GM10248 (cell line): ENCODE data around the gene PREX1.

Experiments used
- CTCF ChIA-PET: fragments of 300-600 bp; sonication (Branson Sonifier 250); formaldehyde crosslinking; extraction: SDS; loops from one replicate; lab custom pipeline; 2021; ENCODE audit warnings: antibody characterized with exemption; lab: Yijun Ruan, JAX
- POLR2A ChIA-PET: fragments of 350-650 bp; sonication (Branson Sonifier 250); formaldehyde crosslinking; extraction: SDS; loops from one replicate; lab custom pipeline; 2020; ENCODE audit warnings: antibody characterized with exemption; lab: Yijun Ruan, JAX
- DNase-seq: peaks from one replicate; pipeline ENCODE4 v3.0.0; 2012; ENCODE audit errors: extremely low spot score
- TF ChIP-seq, protein P1 (sequence below): IDR thresholded peaks from 2 replicates; pipeline ENCODE4 v1.5.1; 2012; ENCODE audit warnings: mild to moderate bottlenecking, low read depth; ENCODE audit errors: extremely low read depth, missing control alignments, control extremely low read depth

Gene PREX1

DNA sequence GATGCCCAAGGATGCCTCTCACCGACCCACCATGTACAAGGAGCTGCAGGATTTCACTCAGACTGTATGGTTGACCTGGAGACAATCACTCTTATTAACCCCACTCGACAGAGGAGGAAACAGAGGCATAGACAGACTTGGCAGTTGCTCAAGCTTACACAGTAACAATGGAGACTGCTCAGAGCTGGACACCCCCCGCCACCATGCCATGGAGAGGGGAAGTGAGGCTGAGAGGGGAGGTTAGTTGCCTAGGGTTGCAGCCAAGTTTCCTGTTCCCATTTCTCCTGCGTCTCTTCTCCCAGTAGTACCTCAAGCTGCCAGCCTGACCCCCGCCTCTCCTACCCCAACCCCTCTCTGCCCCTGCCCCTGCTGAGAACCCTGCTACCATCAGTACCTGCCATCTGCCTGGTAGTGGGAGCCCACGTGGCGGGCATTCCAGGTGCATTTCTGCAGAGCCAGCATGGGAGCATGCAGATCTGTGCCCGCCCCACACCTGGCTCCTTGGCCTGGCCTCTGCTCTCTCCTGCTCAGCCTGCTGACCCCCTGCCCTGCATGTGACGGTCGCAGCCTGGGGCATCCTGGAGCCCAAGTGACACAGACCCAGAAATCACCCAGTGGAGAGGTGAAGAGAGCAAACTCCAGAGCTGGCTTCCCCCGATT lies 157.7 kb downstream of the PREX1 start:
- TF ChIP-seq, protein P1, sequence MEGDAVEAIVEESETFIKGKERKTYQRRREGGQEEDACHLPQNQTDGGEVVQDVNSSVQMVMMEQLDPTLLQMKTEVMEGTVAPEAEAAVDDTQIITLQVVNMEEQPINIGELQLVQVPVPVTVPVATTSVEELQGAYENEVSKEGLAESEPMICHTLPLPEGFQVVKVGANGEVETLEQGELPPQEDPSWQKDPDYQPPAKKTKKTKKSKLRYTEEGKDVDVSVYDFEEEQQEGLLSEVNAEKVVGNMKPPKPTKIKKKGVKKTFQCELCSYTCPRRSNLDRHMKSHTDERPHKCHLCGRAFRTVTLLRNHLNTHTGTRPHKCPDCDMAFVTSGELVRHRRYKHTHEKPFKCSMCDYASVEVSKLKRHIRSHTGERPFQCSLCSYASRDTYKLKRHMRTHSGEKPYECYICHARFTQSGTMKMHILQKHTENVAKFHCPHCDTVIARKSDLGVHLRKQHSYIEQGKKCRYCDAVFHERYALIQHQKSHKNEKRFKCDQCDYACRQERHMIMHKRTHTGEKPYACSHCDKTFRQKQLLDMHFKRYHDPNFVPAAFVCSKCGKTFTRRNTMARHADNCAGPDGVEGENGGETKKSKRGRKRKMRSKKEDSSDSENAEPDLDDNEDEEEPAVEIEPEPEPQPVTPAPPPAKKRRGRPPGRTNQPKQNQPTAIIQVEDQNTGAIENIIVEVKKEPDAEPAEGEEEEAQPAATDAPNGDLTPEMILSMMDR: no peak
- POLR2A ChIA-PET: no interaction called here
- DNase-seq: no peak
- CTCF ChIA-PET: interaction anchor here (1.3 to 4.6 kb wide), 2 partner anchors 13 to 14 kb away, joined by 4 to 32 read pairs; no protein-coding TSS in a partner anchor

DNA sequence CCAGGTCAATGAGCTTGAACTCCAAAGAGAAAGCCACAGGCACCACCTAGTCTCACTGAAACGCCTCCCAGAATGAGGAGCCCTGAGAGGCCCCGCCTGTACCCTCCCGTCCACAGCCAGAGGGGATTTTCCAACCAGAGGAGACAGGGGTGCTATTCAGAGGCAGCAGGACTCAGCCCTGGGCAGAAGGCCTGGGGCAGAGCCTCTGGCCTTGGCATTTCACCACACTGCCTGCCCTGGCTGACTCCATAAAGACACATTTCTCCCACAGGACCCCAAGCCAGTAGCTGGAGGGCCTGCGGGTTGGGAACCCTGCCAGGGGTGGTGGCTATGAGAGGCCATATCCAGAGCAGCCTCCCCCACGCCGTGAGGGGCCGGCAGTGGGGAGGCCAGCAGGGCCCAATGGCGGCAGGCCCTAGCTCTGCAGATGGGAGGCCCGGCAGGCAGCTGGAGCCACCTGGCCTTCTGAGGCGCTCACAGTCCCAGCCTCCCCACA lies 159.3 kb downstream of the PREX1 start:
- POLR2A ChIA-PET: interaction anchor here (0.5 kb wide), 1 partner anchor 773 kb away, joined by 4 read pairs; no protein-coding TSS in a partner anchor
- no peak for DNase-seq
- CTCF ChIA-PET: interaction anchor here (2.1 to 4.6 kb wide), 2 partner anchors 11 to 237 kb away, joined by 5 to 32 read pairs; no protein-coding TSS in a partner anchor

GRCh38 chr20:48667889-48668413 lies 159.8 kb downstream of the PREX1 start:
- CTCF ChIA-PET: interaction anchor here (0.9 to 4.6 kb wide), 3 partner anchors 9 to 237 kb away, joined by 3 to 32 read pairs (median 5); no protein-coding TSS in a partner anchor
- no peak for DNase-seq

More for the DNA sequence above, 159.3 kb downstream of the PREX1 start:
- TF ChIP-seq, protein P1: no peak

GRCh38 chr20:48667481-48667880 lies 160.3 kb downstream of the PREX1 start:
- ChIA-PET CTCF (interaction anchor here (0.9 to 4.6 kb wide), 3 partner anchors 10 to 238 kb away, joined by 3 to 32 read pairs (median 5); no protein-coding TSS in a partner anchor), POLR2A (no interaction called here)
- no peak for DNase-seq
- TF ChIP-seq, protein P1: no peak

More at GRCh38 chr20:48667889-48668413, 159.8 kb downstream of the PREX1 start:
- TF ChIP-seq, protein P1: no peak
- POLR2A ChIA-PET: no interaction called here

- ChIA-PET POLR2A (no interaction called here), CTCF (interaction anchor here (4.6 kb wide), 1 partner anchor 8 kb away, joined by 32 read pairs; no protein-coding TSS in a partner anchor)
- TF ChIP-seq, protein P1: no peak
- no peak for DNase-seq
Observed at GRCh38 chr20:48665785-48666184, 162.0 kb downstream of the PREX1 start.

- TF ChIP-seq, protein P1: no peak
- POLR2A ChIA-PET: no interaction called here
- no peak for DNase-seq
- CTCF ChIA-PET: interaction anchor here (0.9 to 1.8 kb wide), 3 partner anchors 15 to 242 kb away, joined by 3 to 4 read pairs (median 3); no protein-coding TSS in a partner anchor
Observed at GRCh38 chr20:48662711-48663110, 165.1 kb downstream of the PREX1 start.
